ENCODE data around the gene VPREB3.

GRCh38 chr22:23704829-23705228, 49.4 kb downstream of the VPREB3 start:
- TF ChIP-seq CTCF (IDR thresholded peaks at IDR 0.05) (no peak), POLR2A (IDR thresholded peaks at IDR 0.05) (no peak)

Measured in body of pancreas (tissue), 4 donors.